GM10266 (cell line): ENCODE results near the gene AIPL1.

ENCODE experiments used
- DNase-seq: peaks from one replicate; pipeline ENCODE4 v3.0.0; 2012; ENCODE audit errors: extremely low spot score
- CTCF ChIP-seq: IDR thresholded peaks from 2 replicates; pipeline ENCODE4 v1.5.1; 2012; ENCODE audit warnings: mild to moderate bottlenecking, low read depth; ENCODE audit not compliant: control insufficient read depth, insufficient read depth; ENCODE audit errors: missing control alignments

AIPL1 gene

GRCh38 chr17:6430769-6431168 is 4.2 kb downstream of the AIPL1 start:
- TF ChIP-seq CTCF = no peak
- DNase-seq = no peak

- no peak for TF ChIP-seq CTCF
- no peak for DNase-seq
Measured at GRCh38 chr17:6429266-6429665, 5.7 kb downstream of the AIPL1 start.

GRCh38 chr17:6428207-6428965 is 6.5 kb downstream of the AIPL1 start:
- DNase-seq = no peak
- TF ChIP-seq CTCF = no peak

GRCh38 chr17:6427279-6427781 is 7.6 kb downstream of the AIPL1 start:
- TF ChIP-seq CTCF = no peak
- DNase-seq = no peak

GRCh38 chr17:6426356-6427101 is 8.4 kb downstream of the AIPL1 start:
- no peak for TF ChIP-seq CTCF
- no peak for DNase-seq

- no peak for DNase-seq
- no peak for TF ChIP-seq CTCF
Measured at GRCh38 chr17:6425407-6425806, 9.5 kb downstream of the AIPL1 start.

- TF ChIP-seq CTCF = no peak
- no peak for DNase-seq
Measured at GRCh38 chr17:6423931-6424330, 11.0 kb downstream of the AIPL1 start.
